Left lung (tissue), 10 donors: ENCODE results near the gene GLIS1. TPM values are rescaled to one million over a fixed set of nuclear protein-coding genes. Genes with fewer than 3 reads are reported as not detected.

Experiments used
- ATAC-seq: fragments of 200-7000 bp; cut with Tn5 transposase; one replicate; pipeline ENCODE4 v1.9.1; 2020; ENCODE audit warnings: moderate library complexity
- DNase-seq, 4 donors: peaks; one replicate each; pipeline ENCODE4 v3.0.0-alpha.2; 2013 to 2020
- H3K27ac ChIP-seq, 2 donors: fragments of 200-600 bp; sonication (generic) in 1 of 2; one replicate each; pipeline versions ENCODE4 v1.5.0 to v1.8.0; 2020 to 2021
- H3K27me3 ChIP-seq, 2 donors: fragments of 200-600 bp; sonication (generic) in 1 of 2; one replicate each; pipeline versions ENCODE4 v1.5.0 to v1.8.0; 2020 to 2021
- H3K36me3 ChIP-seq, 2 donors: fragments of 200-600 bp; sonication (generic) in 1 of 2; one replicate each; pipeline versions ENCODE4 v1.5.0 to v1.8.0; 2020 to 2021
- H3K4me1 ChIP-seq, 2 donors: fragments of 200-600 bp; one replicate each; pipeline ENCODE4 v1.8.0; 2021
- H3K4me3 ChIP-seq, 2 donors: fragments of 200-600 bp; sonication (generic) in 1 of 2; one replicate each; pipeline versions ENCODE4 v1.5.0 to v1.8.0; 2020 to 2021; ENCODE audit warnings: mild to moderate bottlenecking in 1 of 2
- H3K9me3 ChIP-seq, 2 donors: fragments of 200-600 bp; sonication (generic) in 1 of 2; one replicate each; pipeline versions ENCODE4 v1.5.0 to v1.8.0; 2020 to 2021
- intact Hi-C, 2 donors: fragments of 100-400 bp; cut with DNase I; formaldehyde crosslinking; loops; one replicate each; pipeline versions ENCODE4 v1.11.2 to v1.14.2; 2022
- polyA plus RNA-seq, 6 donors: library from polyadenylated mRNA; unstranded; fragments of 120-200 nt; gene quantifications; one replicate each; pipeline ENCODE4 v1.2.1, GENCODE V29; 2013; ENCODE audit not compliant: insufficient read length in 6 of 6
- total RNA-seq, 2 donors: library from RNA; stranded (reverse); fragmentation: NEBNext Ultra II Directional; extraction: Animal tissue kit (Norgen Biotek cat#: 25700); gene quantifications; one replicate each; pipeline ENCODE4 v1.2.1, GENCODE V29; 2021
- TF ChIP-seq, protein P1 (sequence below), 2 donors: fragments of 200-600 bp; sonication (generic) in 1 of 2; IDR thresholded peaks; one replicate each; pipeline versions ENCODE4 v1.5.0 to v1.8.0; 2021; ENCODE audit warnings: antibody characterized with exemption in 2 of 2
- donor health status: DM: no; HTN: yes; CAD: no.
- donor health status: DM: no; HTN: no; CAD: no.

Gene GLIS1
- total and polyA plus RNA-seq, 8 donors = 0.06 to 0.16 (median 0.12) TPM; not detected in 4

DNA sequence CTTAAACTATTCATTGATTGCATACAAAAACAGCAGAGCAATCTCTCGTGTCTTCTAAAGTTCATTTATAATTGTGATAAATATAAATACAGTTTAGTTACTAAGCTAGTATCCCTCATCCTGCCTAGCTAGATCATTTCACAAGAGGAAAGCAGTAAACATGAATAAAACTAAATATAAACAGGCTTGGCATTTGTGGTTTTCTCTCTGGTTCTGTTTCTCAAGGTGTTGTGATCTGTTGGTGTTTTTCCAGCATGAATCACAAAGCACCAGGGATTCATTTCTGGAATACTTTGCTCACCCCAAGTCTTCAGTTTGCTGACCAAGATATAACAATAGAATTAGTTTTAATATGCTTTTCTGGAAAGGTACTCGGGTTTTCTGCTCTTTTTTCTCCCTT lies 32.7 kb upstream of the GLIS1 start:
- DNase-seq = no peak
- H3K4me1 ChIP-seq = no peaks in the 10 kb centered on the region

DNA sequence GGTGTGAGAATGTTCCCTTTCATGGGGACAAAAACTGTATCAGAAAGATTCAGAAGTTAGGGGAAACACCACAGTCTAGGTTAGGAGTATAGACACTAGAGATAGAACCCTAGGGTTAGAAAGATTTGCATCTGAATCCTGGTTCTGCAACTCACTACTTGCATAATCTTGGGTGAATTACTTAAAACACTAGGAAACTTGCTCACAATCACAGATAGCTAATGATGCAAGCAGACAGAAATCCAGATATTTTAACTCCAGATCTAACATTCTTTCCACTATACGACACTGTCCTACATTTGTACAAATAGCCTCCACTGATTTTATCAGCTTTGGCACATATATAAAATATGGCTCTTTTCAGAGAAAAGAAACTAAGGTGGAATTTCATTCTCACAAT lies 30.8 kb upstream of the GLIS1 start:
- no peak overlapping the region for H3K27ac ChIP-seq
- intact Hi-C loops = no loop called here
- H3K36me3 ChIP-seq = peaks cover 0 to 42% of the 10 kb centered on the region in 2 donors
- no peaks in the 10 kb centered on the region for H3K27me3 ChIP-seq
- DNase-seq = no peak
- H3K9me3 ChIP-seq = no peaks in the 10 kb centered on the region
- no peak for ATAC-seq
- TF ChIP-seq, protein P1, sequence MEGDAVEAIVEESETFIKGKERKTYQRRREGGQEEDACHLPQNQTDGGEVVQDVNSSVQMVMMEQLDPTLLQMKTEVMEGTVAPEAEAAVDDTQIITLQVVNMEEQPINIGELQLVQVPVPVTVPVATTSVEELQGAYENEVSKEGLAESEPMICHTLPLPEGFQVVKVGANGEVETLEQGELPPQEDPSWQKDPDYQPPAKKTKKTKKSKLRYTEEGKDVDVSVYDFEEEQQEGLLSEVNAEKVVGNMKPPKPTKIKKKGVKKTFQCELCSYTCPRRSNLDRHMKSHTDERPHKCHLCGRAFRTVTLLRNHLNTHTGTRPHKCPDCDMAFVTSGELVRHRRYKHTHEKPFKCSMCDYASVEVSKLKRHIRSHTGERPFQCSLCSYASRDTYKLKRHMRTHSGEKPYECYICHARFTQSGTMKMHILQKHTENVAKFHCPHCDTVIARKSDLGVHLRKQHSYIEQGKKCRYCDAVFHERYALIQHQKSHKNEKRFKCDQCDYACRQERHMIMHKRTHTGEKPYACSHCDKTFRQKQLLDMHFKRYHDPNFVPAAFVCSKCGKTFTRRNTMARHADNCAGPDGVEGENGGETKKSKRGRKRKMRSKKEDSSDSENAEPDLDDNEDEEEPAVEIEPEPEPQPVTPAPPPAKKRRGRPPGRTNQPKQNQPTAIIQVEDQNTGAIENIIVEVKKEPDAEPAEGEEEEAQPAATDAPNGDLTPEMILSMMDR (IDR thresholded peaks at IDR 0.05) = no peak
- H3K4me1 ChIP-seq = no peaks in the 10 kb centered on the region
- H3K4me3 ChIP-seq = no peak overlapping the region

More for the DNA sequence above, 32.7 kb upstream of the GLIS1 start:
- no peaks in the 10 kb centered on the region for H3K9me3 ChIP-seq
- peaks cover 0 to 42% of the 10 kb centered on the region in 2 donors for H3K36me3 ChIP-seq
- no peak for ATAC-seq
- H3K4me3 ChIP-seq = no peak overlapping the region
- no peak overlapping the region for H3K27ac ChIP-seq
- intact Hi-C loops = no loop called here
- no peaks in the 10 kb centered on the region for H3K27me3 ChIP-seq
- TF ChIP-seq, protein P1 (IDR thresholded peaks at IDR 0.05) = no peak

DNA sequence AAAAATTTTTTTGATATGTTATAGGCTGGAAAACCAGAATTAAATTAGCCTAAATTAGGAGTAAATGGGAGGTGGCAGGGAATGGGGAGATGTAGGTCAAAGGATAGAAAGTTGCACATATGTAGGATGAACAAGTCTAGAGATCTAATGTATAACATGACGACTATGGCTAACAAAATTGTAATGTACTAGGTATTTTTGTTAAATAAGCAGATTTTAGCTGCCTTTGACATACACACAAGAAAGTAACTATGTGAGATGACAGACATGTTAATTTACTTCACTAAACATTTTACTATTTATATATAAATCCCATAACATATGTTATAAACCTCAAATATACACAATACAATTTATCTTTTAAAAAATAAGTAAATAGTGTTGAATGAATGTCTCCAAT lies 30.2 kb upstream of the GLIS1 start:
- intact Hi-C loops = no loop called here
- DNase-seq = no peak
- H3K9me3 ChIP-seq = no peaks in the 10 kb centered on the region

DNA sequence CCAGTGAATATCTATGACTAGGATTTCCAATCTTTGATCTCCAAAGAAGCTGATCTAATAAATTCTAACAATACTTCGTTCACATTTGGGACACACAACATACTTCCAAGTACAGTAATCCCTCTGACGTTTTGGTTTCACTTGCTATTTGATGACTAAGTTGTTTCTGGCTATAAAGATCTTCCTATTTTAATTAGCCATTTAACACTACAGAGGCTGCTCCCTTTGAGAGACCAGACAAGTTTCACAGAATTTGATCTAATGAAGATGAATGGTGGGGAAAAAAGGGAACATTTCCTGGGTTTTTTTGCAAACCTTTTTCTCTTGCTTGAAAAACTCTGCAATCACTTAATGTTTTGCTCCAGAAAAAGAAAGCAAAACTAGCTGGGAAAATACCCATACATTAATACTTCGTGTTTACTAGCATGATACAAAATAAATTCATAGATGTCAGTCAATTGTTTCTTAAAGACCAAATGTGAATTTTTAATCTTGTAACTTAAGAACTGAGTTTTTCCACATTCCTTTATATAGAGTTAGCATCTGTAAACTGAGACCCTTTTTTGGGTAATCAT lies 28.0 kb upstream of the GLIS1 start:
- no peak overlapping the region for H3K27ac ChIP-seq

More for the DNA sequence above, 30.2 kb upstream of the GLIS1 start:
- Histone ChIP-seq H3K27ac (no peak overlapping the region), H3K27me3 (no peaks in the 10 kb centered on the region), H3K4me3 (no peak overlapping the region), H3K4me1 (no peaks in the 10 kb centered on the region), H3K36me3 (peaks cover 0 to 42% of the 10 kb centered on the region in 2 donors)
- ATAC-seq = no peak
- TF ChIP-seq, protein P1 (IDR thresholded peaks at IDR 0.05) = no peak

DNA sequence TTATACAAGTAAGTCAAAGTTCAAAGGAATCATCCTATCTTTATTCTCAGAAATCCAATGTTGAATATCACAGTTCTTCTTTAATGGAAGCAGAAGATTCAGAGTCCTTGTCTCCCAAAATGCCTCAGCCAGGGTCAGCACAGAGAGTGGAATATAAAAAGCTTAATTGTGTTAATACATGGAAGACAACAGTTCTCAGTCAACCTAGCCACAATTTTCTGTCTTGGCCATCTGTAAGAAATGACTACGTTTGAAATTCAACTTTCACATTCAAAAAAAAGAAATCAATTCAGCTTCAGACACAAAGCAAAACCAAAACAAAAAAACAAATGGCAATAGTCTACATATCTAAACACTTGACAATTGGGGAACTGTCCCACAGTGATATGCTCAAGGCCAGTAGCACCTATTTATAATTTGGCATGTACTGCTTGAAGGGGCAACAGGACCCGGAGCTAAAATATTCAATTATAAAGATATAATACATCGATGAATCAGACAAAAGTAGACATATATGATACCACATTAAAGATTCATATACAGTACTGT lies 27.3 kb upstream of the GLIS1 start:
- intact Hi-C loops = no loop called here
- TF ChIP-seq, protein P1 (IDR thresholded peaks at IDR 0.05) = no peak
- ATAC-seq (no peak), DNase-seq (no peak)
- Histone ChIP-seq H3K4me3 (no peak overlapping the region), H3K4me1 (no peaks in the 10 kb centered on the region), H3K27ac (no peak overlapping the region), H3K27me3 (no peaks in the 10 kb centered on the region), H3K36me3 (peaks cover 0 to 31% of the 10 kb centered on the region in 2 donors), H3K9me3 (no peaks in the 10 kb centered on the region)

More for the DNA sequence above, 28.0 kb upstream of the GLIS1 start:
- H3K9me3 ChIP-seq = no peaks in the 10 kb centered on the region
- DNase-seq = no peak
- H3K4me3 ChIP-seq = no peak overlapping the region
- intact Hi-C loops = no loop called here
- ATAC-seq = no peak
- H3K4me1 ChIP-seq = no peaks in the 10 kb centered on the region
- H3K27me3 ChIP-seq = no peaks in the 10 kb centered on the region
- H3K36me3 ChIP-seq = peaks cover 0 to 38% of the 10 kb centered on the region in 2 donors
- TF ChIP-seq, protein P1 (IDR thresholded peaks at IDR 0.05) = no peak
